ENCODE data around the gene LRRC27.

LRRC27 gene

GRCh38 chr10:132410779-132411532 lies 79.0 kb downstream of the LRRC27 start:
- no peak overlapping the region for H3K4me3 ChIP-seq (ENCODE audit: low read depth, low read length)

GRCh38 chr10:132411561-132412253 lies 79.7 kb downstream of the LRRC27 start:
- H3K4me3 ChIP-seq (ENCODE audit: low read depth, low read length): no peak overlapping the region

DNA sequence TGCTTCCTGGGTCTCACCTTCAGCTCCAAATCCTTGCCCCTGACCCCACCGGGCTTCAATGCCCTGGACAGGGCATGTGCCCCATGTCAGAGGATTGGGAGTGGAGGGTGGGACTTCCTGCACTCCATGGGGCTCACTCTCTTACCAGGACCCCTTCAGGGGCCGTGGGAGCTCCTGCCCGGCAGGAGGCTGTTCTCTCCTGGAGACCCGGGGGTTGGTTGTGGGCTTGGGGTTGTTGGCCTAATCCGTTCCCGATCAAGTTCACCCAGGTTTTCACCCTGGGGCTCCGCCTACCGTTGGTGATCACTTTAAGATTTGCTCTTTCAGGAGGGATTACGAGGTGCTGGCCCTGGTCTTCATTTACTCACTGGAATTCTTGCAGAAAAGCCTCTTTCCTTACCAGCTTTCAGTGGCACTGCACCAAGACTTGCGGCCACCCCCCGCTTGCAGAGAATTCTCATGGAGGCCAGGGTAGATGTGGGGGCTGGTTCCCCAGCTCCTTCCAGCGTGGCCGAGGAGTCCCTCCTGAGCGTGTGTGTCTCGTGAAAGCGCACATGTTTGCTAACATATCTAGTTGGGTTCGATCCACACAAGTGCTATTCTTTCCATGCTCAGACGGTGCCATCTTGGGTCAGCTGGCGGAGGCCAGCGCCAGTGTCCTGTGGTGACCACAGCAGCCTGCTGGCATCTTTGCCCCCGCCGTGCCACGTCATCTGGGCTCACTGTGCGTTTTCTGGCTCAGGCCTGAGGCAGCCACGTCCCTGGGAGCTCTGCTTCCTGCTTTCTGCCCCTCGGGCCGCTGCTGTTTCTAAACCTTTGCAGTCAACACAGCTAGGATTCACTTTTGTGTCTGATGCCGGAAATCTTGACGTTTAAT lies 80.6 kb downstream of the LRRC27 start:
- H3K4me3 ChIP-seq (ENCODE audit: low read depth, low read length): no peak overlapping the region

GRCh38 chr10:132413226-132414205 lies 81.5 kb downstream of the LRRC27 start:
- H3K4me3 ChIP-seq (ENCODE audit: low read depth, low read length): no peak overlapping the region

- no peak overlapping the region for H3K4me3 ChIP-seq (ENCODE audit: low read depth, low read length)
Measured at GRCh38 chr10:132414402-132415016, 82.5 kb downstream of the LRRC27 start.

- no peak overlapping the region for H3K4me3 ChIP-seq (ENCODE audit: low read depth, low read length)
Measured at GRCh38 chr10:132415255-132415654, 83.3 kb downstream of the LRRC27 start.

- no peak overlapping the region for H3K4me3 ChIP-seq (ENCODE audit: low read depth, low read length)
Measured at GRCh38 chr10:132415956-132416355, 84.0 kb downstream of the LRRC27 start.

DNA sequence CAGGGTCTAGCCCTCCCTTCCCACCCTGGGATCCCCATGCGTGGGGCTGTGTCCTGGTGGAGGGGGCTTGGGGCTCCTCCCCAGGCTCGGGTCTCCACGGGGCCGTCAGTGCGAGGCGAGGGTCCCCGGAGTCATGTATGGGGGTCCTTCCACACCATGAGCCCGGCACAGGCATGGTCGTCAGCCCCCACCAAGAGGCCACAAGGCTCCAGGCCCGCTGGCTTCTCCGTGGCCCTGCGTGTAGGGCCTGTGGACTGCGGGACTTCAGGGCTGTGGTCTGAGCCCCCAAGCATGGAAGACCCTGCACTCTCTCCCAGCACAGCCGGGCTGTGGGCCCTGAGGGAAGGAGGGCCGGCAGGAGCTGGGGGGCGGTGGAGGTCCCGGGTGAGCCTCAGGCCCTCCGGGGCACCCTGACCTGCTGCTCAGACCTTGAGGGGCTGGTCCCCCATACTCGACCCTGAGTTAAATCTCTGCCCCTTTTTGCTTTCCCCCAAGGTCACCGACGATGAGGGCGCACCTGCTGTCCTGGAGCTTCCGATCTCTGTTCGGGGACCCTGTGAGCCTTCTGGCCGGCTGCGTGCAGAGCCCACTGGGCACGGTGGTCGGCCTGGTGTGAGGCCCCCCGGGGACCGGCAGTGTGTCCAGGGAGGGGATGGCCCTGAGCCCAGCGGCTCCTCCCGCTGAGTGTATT lies 84.7 kb downstream of the LRRC27 start:
- H3K4me3 ChIP-seq (ENCODE audit: low read depth, low read length): no peak overlapping the region

DNA sequence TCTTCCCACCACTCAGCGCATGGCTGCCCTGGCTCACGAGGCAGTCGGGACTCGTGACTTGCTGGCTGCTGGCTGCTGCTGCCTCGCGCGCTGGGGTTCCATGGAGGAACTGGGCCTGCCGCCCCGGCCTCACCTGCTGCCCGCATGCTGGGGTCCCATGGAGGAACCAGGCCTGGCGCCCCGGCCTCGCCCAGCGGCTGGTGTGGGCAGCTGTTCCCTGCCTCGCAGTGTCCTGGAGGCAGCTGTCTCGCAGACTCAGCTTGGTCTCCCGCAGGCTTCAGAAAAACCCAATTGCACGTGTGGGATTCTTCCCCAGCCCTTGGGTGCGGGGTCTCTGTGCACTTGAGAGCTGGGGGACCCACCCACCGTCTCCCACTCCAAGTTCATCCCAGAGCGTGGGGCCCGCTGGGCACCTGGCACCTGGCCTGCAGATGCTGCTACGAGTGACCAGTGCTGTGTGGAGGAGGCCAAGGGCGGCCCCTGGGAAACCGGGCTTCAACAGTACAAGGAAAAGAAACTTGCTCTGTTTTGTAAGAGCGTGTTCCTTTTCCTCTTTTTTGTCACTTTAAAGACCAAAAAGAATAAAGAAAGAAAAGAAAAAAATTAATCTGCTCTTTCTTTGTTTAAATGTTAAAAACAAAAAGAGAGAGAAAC lies 85.4 kb downstream of the LRRC27 start:
- no peak overlapping the region for H3K4me3 ChIP-seq (ENCODE audit: low read depth, low read length)

DNA sequence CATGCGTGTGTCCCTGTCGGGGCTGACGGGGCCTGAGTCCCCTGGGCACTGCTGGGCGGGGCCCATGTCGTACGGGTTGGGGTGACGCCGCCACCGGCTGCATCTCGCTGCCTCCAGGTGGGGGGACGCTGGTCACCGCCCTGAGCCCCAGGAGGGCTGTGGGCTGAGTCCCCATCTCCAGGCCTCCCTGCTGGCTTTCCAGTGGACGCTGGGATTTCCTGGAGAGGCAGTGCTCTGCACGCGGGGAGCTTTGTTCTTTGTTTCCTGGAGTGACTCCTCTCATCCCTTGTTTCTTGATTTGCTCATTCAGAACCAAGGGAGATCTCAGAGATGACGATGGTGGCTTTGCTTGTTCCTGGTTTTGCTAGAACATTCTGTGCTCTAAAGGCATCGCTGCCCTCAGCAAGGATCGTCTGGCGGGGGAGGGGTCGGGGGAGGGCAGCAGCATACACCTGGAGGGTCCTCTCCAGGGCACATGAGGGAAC lies 86.0 kb downstream of the LRRC27 start:
- H3K4me3 ChIP-seq (ENCODE audit: low read depth, low read length): no peak overlapping the region

GRCh38 chr10:132418527-132419416 lies 86.8 kb downstream of the LRRC27 start:
- H3K4me3 ChIP-seq (ENCODE audit: low read depth, low read length): no peak overlapping the region

- H3K4me3 ChIP-seq (ENCODE audit: low read depth, low read length): no peak overlapping the region
Measured at GRCh38 chr10:132419538-132420468, 87.8 kb downstream of the LRRC27 start.

DNA sequence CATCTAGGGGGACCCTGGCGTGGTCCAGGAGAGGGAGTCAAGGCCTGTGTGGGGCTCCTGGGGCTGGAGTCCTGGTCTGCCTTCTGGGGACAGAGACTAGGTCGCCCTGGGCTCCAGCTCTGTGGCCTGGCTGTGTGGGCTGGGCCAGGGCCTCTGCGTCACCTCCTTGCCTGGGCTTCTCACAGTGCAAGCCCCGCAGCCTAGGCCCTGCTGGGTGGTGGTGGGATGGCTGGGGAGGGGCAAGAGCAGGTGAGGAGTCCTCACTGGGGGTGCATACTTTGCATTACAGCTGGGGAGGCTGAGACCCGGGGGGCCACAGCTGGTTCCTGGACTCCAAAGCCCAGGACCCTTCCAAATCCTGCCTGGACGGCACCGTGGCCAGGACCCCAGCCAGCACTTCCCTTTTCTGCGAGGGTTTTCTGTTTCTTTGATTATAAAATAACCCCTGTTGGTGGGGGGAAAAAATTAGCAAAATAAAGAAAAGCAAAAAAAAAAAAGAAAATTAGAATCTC lies 88.5 kb downstream of the LRRC27 start:
- no peak overlapping the region for H3K4me3 ChIP-seq (ENCODE audit: low read depth, low read length)

- no peak overlapping the region for H3K4me3 ChIP-seq (ENCODE audit: low read depth, low read length)
Measured at GRCh38 chr10:132420981-132421846, 89.2 kb downstream of the LRRC27 start.

Measured in iPS-11a (cell line).